SK-N-SH (cell line): ENCODE results near the gene NME3. TPM values are rescaled to one million over a fixed set of nuclear protein-coding genes. Genes with fewer than 3 reads are reported as not detected.
"Not testable (repeated sequence)": the region's sequence is repeated elsewhere in the genome, so short reads cannot be mapped to it uniquely, and the experiment has no call there.

Experiments used
- CTCF ChIA-PET: fragments of 300-600, 350-600 bp; formaldehyde crosslinking; extraction: SDS; loops from one replicate; lab custom pipeline; 2021; lab: Yijun Ruan, JAX
- POLR2A ChIA-PET: fragments of 350-600 bp; sonication (Branson Sonifier 250); formaldehyde crosslinking; extraction: SDS; loops from one replicate; lab custom pipeline; 2020; ENCODE audit warnings: antibody characterized with exemption, inconsistent platforms; lab: Yijun Ruan, JAX
- DNase-seq: peaks from one replicate; pipeline ENCODE4 v3.0.0; 2012
- H2AFZ ChIP-seq: fragments of 200-600 bp; sonication (generic); 2 replicates; pipeline ENCODE4 v1.8.1; 2016; ENCODE audit warnings: antibody characterized with exemption, mild to moderate bottlenecking, low read depth
- H3F3A ChIP-seq: fragments of 200-600 bp; sonication (generic); replicated peaks from 2 replicates; pipeline ENCODE3; 2016; ENCODE audit warnings: antibody characterized with exemption, mild to moderate bottlenecking; ENCODE audit not compliant: insufficient read depth
- H3K27ac ChIP-seq, 2 experiments: fragments of 200-500 bp in 1 of 2; fragments of 200-600 bp in 1 of 2; sonication (Bioruptor generic) in 1 of 2; sonication (generic), shearing (Covaris generic) in 1 of 2; 2 replicates each; pipeline versions ENCODE4 v1.5.1 to v1.6.1; 2014 to 2016; ENCODE audit warnings: low read depth in 2 of 2, inconsistent platforms in 1 of 2, low read length in 1 of 2, mild to moderate bottlenecking in 1 of 2, mixed read lengths in 1 of 2
- H3K27me3 ChIP-seq: fragments of 200-600 bp; sonication (generic), shearing (Covaris generic); 2 replicates; pipeline ENCODE4 v1.6.1; 2016; ENCODE audit warnings: mixed run types; ENCODE audit not compliant: insufficient read depth
- H3K36me3 ChIP-seq, 2 experiments: fragments of 200-500 bp in 1 of 2; fragments of 200-600 bp in 1 of 2; sonication (Bioruptor generic) in 1 of 2; sonication (generic) in 1 of 2; replicated peaks in 1 of 2; 2 replicates each; pipeline versions ENCODE3 to v1.5.1; 2014 to 2016; ENCODE audit warnings: low read length in 1 of 2, mild to moderate bottlenecking in 1 of 2; ENCODE audit not compliant: insufficient read depth in 2 of 2, control insufficient read depth in 1 of 2
- H3K4me1 ChIP-seq, 2 experiments: fragments of 200-500 bp in 1 of 2; fragments of 200-600 bp in 1 of 2; sonication (Bioruptor generic) in 1 of 2; sonication (generic), shearing (Covaris generic) in 1 of 2; 2 replicates each; pipeline versions ENCODE4 v1.5.1 to v1.6.1; 2014 to 2016; ENCODE audit warnings: low read depth in 1 of 2, low read length in 1 of 2, mixed run types in 1 of 2; ENCODE audit not compliant: insufficient read depth in 2 of 2, control insufficient read depth in 1 of 2
- H3K4me2 ChIP-seq: fragments of 200-600 bp; sonication (generic), shearing (Covaris generic); 2 replicates; pipeline ENCODE4 v1.6.1; 2017; ENCODE audit warnings: mixed run types
- H3K4me3 ChIP-seq, 2 experiments: fragments of 200-500 bp in 1 of 2; fragments of 200-600 bp in 1 of 2; sonication (Bioruptor generic) in 1 of 2; sonication (generic), shearing (Covaris generic) in 1 of 2; 2 replicates each; pipeline versions ENCODE4 v1.5.1 to v1.8.1; 2014 to 2016; ENCODE audit warnings: low read depth in 2 of 2, inconsistent platforms in 1 of 2, low read length in 1 of 2, mild to moderate bottlenecking in 1 of 2, mixed read lengths in 1 of 2, moderate library complexity in 1 of 2
- H3K79me2 ChIP-seq: fragments of 200-600 bp; sonication (generic); 2 replicates; pipeline ENCODE4 v1.8.1; 2017; ENCODE audit warnings: mild to moderate bottlenecking; ENCODE audit not compliant: insufficient read depth
- H3K9ac ChIP-seq: fragments of 200-600 bp; sonication (generic); 2 replicates; pipeline ENCODE4 v1.6.1; 2017; ENCODE audit warnings: mixed run types
- H3K9me2 ChIP-seq: fragments of 200-600 bp; sonication (generic); 2 replicates; pipeline ENCODE4 v1.6.1; 2017; ENCODE audit warnings: mixed run types
- H3K9me3 ChIP-seq: fragments of 200-600 bp; sonication (generic); 2 replicates; pipeline ENCODE4 v1.6.1; 2017; ENCODE audit warnings: mixed run types, mild to moderate bottlenecking, moderate library complexity
- H4K20me1 ChIP-seq: fragments of 200-600 bp; sonication (generic); 2 replicates; pipeline ENCODE4 v1.6.1; 2017; ENCODE audit warnings: mild to moderate bottlenecking, mixed run types; ENCODE audit not compliant: insufficient read depth
- FOSL2 ChIP-seq: IDR thresholded peaks from 2 replicates; pipeline ENCODE4 v1.4.0; 2012; ENCODE audit warnings: low read depth, mild to moderate bottlenecking, moderate library complexity, borderline replicate concordance
- FOXJ3 ChIP-seq: sonication (generic); formaldehyde crosslinking; IDR thresholded peaks from 2 replicates; pipeline ENCODE4 v1.5.1; 2020; ENCODE audit warnings: mild to moderate bottlenecking, missing genetic modification reagents
- GATA2 ChIP-seq: sonication (generic); formaldehyde crosslinking; IDR thresholded peaks from 2 replicates; pipeline ENCODE4 v1.5.0; 2020; ENCODE audit warnings: mild to moderate bottlenecking, missing genetic modification reagents
- MAX ChIP-seq: IDR thresholded peaks from 2 replicates; pipeline ENCODE4 v1.4.0; 2012; ENCODE audit warnings: low read depth
- MEF2A ChIP-seq: IDR thresholded peaks from 2 replicates; pipeline ENCODE4 v1.4.0; 2012; ENCODE audit warnings: low read depth, borderline replicate concordance
- MXI1 ChIP-seq: IDR thresholded peaks from 2 replicates; pipeline ENCODE4 v1.6.1; 2012; ENCODE audit warnings: mild to moderate bottlenecking, low read depth, low read length, improper control_type of control experiment
- NFIC ChIP-seq: IDR thresholded peaks from 2 replicates; pipeline ENCODE4 v1.4.0; 2012; ENCODE audit warnings: borderline replicate concordance
- RAD21 ChIP-seq: IDR thresholded peaks from 2 replicates; pipeline ENCODE4 v1.6.1; 2012; ENCODE audit warnings: mild to moderate bottlenecking, low read length
- RCOR1 ChIP-seq: fragments of 150-350 bp; IDR thresholded peaks from 2 replicates; pipeline ENCODE4 v1.6.1; 2017; ENCODE audit warnings: antibody characterized with exemption, low read length
- RFX5 ChIP-seq: IDR thresholded peaks from 2 replicates; pipeline ENCODE4 v1.6.1; 2012; ENCODE audit warnings: mild to moderate bottlenecking, improper control_type of control experiment, low read length
- RXRA ChIP-seq: IDR thresholded peaks from 2 replicates; pipeline ENCODE4 v1.4.0; 2012; ENCODE audit warnings: low read depth, mild to moderate bottlenecking, borderline replicate concordance
- SIN3A ChIP-seq: IDR thresholded peaks from 2 replicates; pipeline ENCODE4 v1.6.1; 2012; ENCODE audit warnings: low read depth, mild to moderate bottlenecking, low read length, moderate library complexity, borderline replicate concordance
- SMC3 ChIP-seq: IDR thresholded peaks from 2 replicates; pipeline ENCODE4 v1.6.1; 2012; ENCODE audit warnings: low read depth, low read length, improper control_type of control experiment
- TAF1 ChIP-seq: IDR thresholded peaks from 2 replicates; pipeline ENCODE4 v1.6.1; 2012; ENCODE audit warnings: low read depth, mild to moderate bottlenecking, low read length, moderate library complexity, borderline replicate concordance
- TCF12 ChIP-seq: IDR thresholded peaks from 2 replicates; pipeline ENCODE4 v1.4.0; 2012
- TEAD4 ChIP-seq: IDR thresholded peaks from 2 replicates; pipeline ENCODE4 v1.4.0; 2012; ENCODE audit warnings: mild to moderate bottlenecking, borderline replicate concordance; ENCODE audit not compliant: insufficient read depth
- YY1 ChIP-seq: IDR thresholded peaks from 2 replicates; pipeline ENCODE4 v1.4.0; 2012; ENCODE audit warnings: low read depth, mild to moderate bottlenecking
- WGBS: methylation state at CpG from one replicate; pipeline ENCODE4 v1.1.6; 2017; ENCODE audit warnings: low lambda C conversion rate; 5-methylcytosine and 5-hydroxymethylcytosine counted together
- polyA plus RNA-seq, 3 experiments: library from polyadenylated mRNA; depleted of rRNA; stranded (reverse); fragments of >200 nt; gene quantifications; 2 replicates each; pipeline ENCODE4 v1.2.3, GENCODE V29; 2012
- TF ChIP-seq, protein P1 (sequence below): IDR thresholded peaks from 2 replicates; pipeline ENCODE4 v1.4.0; 2012; ENCODE audit warnings: low read depth, borderline replicate concordance
- TF ChIP-seq, protein P2 (sequence below): fragments of 150-350 bp; IDR thresholded peaks from 2 replicates; pipeline ENCODE4 v1.6.1; 2016; ENCODE audit warnings: mild to moderate bottlenecking, low read depth, low read length

Gene NME3
- polyA plus RNA-seq, 1 of the 3 experiments (the other 2 are of a cell fraction) = 77.2 TPM

GRCh38 chr16:1734123-1734522 is 37.2 kb downstream of the NME3 start:
- Histone ChIP-seq H3K27ac (no peak overlapping the region; a peak in 1 of 4 replicates), H3K9me2 (no peaks in the 10 kb centered on the region), H3K79me2 (0 out of 2 replicates have a peak, but pooled peaks cover 4% of the 10 kb centered on the region), H3K27me3 (no peaks in the 10 kb centered on the region), H3K4me3 (no peak overlapping the region), H4K20me1 (no peaks in the 10 kb centered on the region), H3F3A (peaks cover 38% of the 10 kb centered on the region), H3K4me1 (no peaks in the 10 kb centered on the region), H3K9me3 (no peaks in the 10 kb centered on the region), H2AFZ (no peak overlapping the region), H3K4me2 (no peak overlapping the region), H3K36me3 (peaks cover 7 to 30% of the 10 kb centered on the region in 2 experiments), H3K9ac (no peak overlapping the region)
- WGBS = 100% methylated on average over 1 of the region's 22 CpGs
- ChIA-PET POLR2A (no interaction called here), CTCF (no interaction called here)
- no peak for DNase-seq
- TF ChIP-seq RXRA = no peak
- TF ChIP-seq SIN3A = no peak
- no peak for TF ChIP-seq MAX
- no peak for TF ChIP-seq NFIC
- no peak for TF ChIP-seq YY1
- no peak for TF ChIP-seq FOSL2
- TF ChIP-seq MXI1 = no peak
- no peak for TF ChIP-seq MEF2A
- no peak for TF ChIP-seq SMC3
- no peak for TF ChIP-seq RAD21

DNA sequence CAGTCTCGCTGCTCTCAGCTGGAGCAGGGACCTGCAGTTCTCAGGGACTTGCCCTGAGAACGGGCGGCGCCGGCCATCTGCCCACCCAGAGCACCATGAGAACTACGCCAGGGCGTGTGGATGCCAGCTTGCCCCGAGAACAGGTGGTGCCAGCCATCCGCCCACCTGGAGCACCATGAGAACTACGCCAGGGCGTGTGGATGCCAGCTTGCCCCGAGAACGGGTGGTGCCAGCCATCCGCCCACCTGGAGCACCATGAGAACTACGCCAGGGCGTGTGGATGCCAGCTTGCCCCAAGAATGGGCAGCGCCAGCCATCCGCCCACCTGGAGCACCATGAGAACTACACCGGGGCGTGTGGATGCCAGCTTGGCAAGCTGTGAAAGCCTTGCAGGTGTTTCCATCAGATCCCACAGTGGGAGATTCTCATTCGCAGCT is 38.8 kb downstream of the NME3 start:
- Histone ChIP-seq H3F3A (peaks cover 23% of the 10 kb centered on the region), H3K36me3 (peaks cover 7 to 34% of the 10 kb centered on the region in 2 experiments)
- CTCF ChIA-PET, H3K9ac ChIP-seq, H4K20me1 ChIP-seq, H3K9me3 ChIP-seq, H2AFZ ChIP-seq, H3K4me3 ChIP-seq, H3K27me3 ChIP-seq, H3K4me2 ChIP-seq, H3K27ac ChIP-seq, H3K4me1 ChIP-seq, DNase-seq, POLR2A ChIA-PET, H3K9me2 ChIP-seq, H3K79me2 ChIP-seq: not testable (repeated sequence)
- 96% methylated on average over 5 of the region's 21 CpGs for WGBS

- Histone ChIP-seq H3K4me1 (no peaks in the 10 kb centered on the region), H2AFZ (no peak overlapping the region), H3F3A (peaks cover 21% of the 10 kb centered on the region), H3K4me2 (no peak overlapping the region), H3K4me3 (no peak overlapping the region), H3K79me2 (0 out of 2 replicates have a peak, but pooled peaks cover 4% of the 10 kb centered on the region), H3K9me3 (no peaks in the 10 kb centered on the region), H3K36me3 (peaks cover 7 to 34% of the 10 kb centered on the region in 2 experiments), H3K9me2 (no peaks in the 10 kb centered on the region), H3K9ac (no peak overlapping the region), H3K27me3 (no peaks in the 10 kb centered on the region), H3K27ac (no peak overlapping the region), H4K20me1 (no peaks in the 10 kb centered on the region)
- TF ChIP-seq, protein P1, sequence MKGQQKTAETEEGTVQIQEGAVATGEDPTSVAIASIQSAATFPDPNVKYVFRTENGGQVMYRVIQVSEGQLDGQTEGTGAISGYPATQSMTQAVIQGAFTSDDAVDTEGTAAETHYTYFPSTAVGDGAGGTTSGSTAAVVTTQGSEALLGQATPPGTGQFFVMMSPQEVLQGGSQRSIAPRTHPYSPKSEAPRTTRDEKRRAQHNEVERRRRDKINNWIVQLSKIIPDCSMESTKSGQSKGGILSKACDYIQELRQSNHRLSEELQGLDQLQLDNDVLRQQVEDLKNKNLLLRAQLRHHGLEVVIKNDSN = no peak
- no peak for TF ChIP-seq TEAD4
- TF ChIP-seq TCF12 = no peak
- no peak for TF ChIP-seq FOXJ3
- no peak for TF ChIP-seq SIN3A
- no peak for TF ChIP-seq NFIC
- TF ChIP-seq, protein P2, sequence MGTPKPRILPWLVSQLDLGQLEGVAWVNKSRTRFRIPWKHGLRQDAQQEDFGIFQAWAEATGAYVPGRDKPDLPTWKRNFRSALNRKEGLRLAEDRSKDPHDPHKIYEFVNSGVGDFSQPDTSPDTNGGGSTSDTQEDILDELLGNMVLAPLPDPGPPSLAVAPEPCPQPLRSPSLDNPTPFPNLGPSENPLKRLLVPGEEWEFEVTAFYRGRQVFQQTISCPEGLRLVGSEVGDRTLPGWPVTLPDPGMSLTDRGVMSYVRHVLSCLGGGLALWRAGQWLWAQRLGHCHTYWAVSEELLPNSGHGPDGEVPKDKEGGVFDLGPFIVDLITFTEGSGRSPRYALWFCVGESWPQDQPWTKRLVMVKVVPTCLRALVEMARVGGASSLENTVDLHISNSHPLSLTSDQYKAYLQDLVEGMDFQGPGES = no peak
- TF ChIP-seq RFX5 = no peak
- no peak for TF ChIP-seq RCOR1
- no peak for TF ChIP-seq FOSL2
- no peak for TF ChIP-seq RXRA
- TF ChIP-seq GATA2 (CRISPR knock-in tag) = no peak
- TF ChIP-seq TAF1 = no peak
- ChIA-PET POLR2A (no interaction called here), CTCF (no interaction called here)
- 96% methylated on average over 8 of the region's 14 CpGs for WGBS
- DNase-seq = no peak
Measured at GRCh38 chr16:1732071-1732470, 39.3 kb downstream of the NME3 start.
